ENCODE results near the gene CFAP298. TPM values are rescaled to one million over a fixed set of nuclear protein-coding genes. Genes with fewer than 3 reads are reported as not detected.

Gene CFAP298
- total RNA-seq, 1 donor from 2014 or later: 60.3 TPM

- TF ChIP-seq, protein P1, sequence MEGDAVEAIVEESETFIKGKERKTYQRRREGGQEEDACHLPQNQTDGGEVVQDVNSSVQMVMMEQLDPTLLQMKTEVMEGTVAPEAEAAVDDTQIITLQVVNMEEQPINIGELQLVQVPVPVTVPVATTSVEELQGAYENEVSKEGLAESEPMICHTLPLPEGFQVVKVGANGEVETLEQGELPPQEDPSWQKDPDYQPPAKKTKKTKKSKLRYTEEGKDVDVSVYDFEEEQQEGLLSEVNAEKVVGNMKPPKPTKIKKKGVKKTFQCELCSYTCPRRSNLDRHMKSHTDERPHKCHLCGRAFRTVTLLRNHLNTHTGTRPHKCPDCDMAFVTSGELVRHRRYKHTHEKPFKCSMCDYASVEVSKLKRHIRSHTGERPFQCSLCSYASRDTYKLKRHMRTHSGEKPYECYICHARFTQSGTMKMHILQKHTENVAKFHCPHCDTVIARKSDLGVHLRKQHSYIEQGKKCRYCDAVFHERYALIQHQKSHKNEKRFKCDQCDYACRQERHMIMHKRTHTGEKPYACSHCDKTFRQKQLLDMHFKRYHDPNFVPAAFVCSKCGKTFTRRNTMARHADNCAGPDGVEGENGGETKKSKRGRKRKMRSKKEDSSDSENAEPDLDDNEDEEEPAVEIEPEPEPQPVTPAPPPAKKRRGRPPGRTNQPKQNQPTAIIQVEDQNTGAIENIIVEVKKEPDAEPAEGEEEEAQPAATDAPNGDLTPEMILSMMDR (IDR thresholded peaks at IDR 0.05; ENCODE audit: unreplicated experiment): no peak
- Mint-ChIP-seq H3K27me3 (ENCODE audit: unreplicated experiment) (peaks cover 4% of the 10 kb centered on the region), H3K9me3 (ENCODE audit: unreplicated experiment) (no peaks in the 10 kb centered on the region), H3K4me1 (ENCODE audit: unreplicated experiment) (peaks cover 7% of the 10 kb centered on the region), H3K4me3 (ENCODE audit: unreplicated experiment) (no peak overlapping the region), H3K27ac (ENCODE audit: unreplicated experiment) (no peak overlapping the region), H3K36me3 (ENCODE audit: low read depth, unreplicated experiment) (no peaks in the 10 kb centered on the region)
- DNase-seq (ENCODE audit: low spot score): no peak
Measured at GRCh38 chr21:32572574-32573420, 39.4 kb downstream of the CFAP298 start.

GRCh38 chr21:32570456-32570855 lies 41.7 kb downstream of the CFAP298 start:
- Mint-ChIP-seq H3K4me1 (ENCODE audit: unreplicated experiment) (peaks cover 3% of the 10 kb centered on the region), H3K4me3 (ENCODE audit: unreplicated experiment) (peak overlapping the region; percentile 85), H3K9me3 (ENCODE audit: unreplicated experiment) (no peaks in the 10 kb centered on the region), H3K27ac (ENCODE audit: unreplicated experiment) (no peak overlapping the region), H3K27me3 (ENCODE audit: unreplicated experiment) (peaks cover 4% of the 10 kb centered on the region), H3K36me3 (ENCODE audit: low read depth, unreplicated experiment) (peaks cover 2% of the 10 kb centered on the region)
- TF ChIP-seq, protein P1 (IDR thresholded peaks at IDR 0.05; ENCODE audit: unreplicated experiment): no peak
- no peak for DNase-seq (ENCODE audit: low spot score)

DNA sequence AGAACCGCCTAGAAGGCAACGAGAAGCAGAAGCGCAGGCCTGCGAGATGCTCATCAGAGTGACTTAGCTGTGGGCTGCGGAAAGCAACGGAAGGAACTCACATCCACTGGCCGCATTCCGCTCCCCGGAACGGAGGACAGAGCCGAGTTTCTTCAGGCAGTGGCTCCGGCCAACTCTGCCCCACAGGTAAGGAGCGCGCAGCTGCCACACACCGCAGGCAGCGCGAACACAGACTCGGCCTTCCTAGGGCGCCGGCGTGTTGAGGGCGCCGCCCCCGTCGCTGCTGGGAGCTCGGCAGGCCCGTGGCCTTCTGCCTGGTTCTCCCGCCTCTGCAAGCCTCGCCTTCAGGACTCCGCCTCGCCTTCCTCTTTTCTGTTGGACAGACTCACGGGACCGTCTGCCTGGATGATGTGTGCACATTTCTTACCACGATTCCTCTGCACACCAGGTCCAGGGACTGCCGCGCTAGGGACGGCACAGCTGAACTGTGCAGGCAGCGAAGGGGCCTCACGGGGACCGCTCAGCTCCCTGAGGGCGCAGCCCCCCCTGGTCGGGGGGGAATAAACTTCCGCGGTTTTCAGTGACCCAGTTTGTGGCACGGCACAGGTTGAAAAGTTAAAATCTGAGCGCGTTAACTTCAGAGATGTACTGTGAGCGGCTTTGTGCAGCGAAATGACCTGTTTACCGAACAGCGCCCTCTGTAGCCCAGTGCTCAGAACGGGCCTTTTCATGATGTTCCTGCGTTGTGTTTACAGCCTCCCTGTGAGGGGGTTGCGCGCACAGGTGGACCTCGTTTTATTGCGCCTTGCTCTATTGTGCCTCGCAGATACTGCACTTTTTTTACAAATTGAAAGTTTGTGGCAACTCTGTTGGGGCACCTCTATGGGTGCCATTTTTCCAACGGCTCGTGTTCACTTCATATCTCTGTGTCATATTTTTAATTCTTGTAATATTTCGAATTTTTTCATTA lies 42.6 kb downstream of the CFAP298 start:
- Mint-ChIP-seq H3K9me3 (ENCODE audit: unreplicated experiment) (peaks cover 7% of the 10 kb centered on the region), H3K27me3 (ENCODE audit: unreplicated experiment) (peaks cover under 1% of the 10 kb centered on the region), H3K4me3 (ENCODE audit: unreplicated experiment) (peak overlapping the region; percentile 85), H3K27ac (ENCODE audit: unreplicated experiment) (no peak overlapping the region), H3K4me1 (ENCODE audit: unreplicated experiment) (peaks cover 3% of the 10 kb centered on the region), H3K36me3 (ENCODE audit: low read depth, unreplicated experiment) (peaks cover 4% of the 10 kb centered on the region)
- TF ChIP-seq, protein P1 (IDR thresholded peaks at IDR 0.05; ENCODE audit: unreplicated experiment): peak; percentile 83
- peak; percentile 79 for DNase-seq (ENCODE audit: low spot score)

DNA sequence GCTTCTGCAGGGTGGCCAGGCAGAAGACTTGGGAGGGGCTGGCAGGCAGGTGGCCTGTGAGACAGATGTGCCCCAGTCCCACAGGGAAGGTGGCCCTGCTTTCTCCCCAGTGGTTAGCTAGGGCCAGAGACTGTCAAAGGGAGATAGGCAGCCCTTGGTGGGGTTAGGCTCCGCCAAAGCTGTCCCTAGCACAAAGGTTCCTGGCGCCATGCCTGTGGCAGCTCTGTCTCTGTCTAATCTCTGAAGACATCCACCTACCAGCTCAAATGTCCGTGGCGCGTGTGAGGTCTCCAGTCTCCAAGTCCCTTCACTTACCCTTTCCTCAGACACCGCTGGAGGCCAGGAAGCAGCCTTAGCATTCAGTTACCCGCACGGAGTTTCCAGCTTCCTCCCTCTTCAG lies 44.6 kb downstream of the CFAP298 start:
- H3K4me1 Mint-ChIP-seq (ENCODE audit: unreplicated experiment): peaks cover 3% of the 10 kb centered on the region
- no peak overlapping the region for H3K27ac Mint-ChIP-seq (ENCODE audit: unreplicated experiment)
- no peak overlapping the region for H3K4me3 Mint-ChIP-seq (ENCODE audit: unreplicated experiment)
- no peak for DNase-seq (ENCODE audit: low spot score)
- H3K27me3 Mint-ChIP-seq (ENCODE audit: unreplicated experiment): no peaks in the 10 kb centered on the region
- H3K9me3 Mint-ChIP-seq (ENCODE audit: unreplicated experiment): peaks cover 8% of the 10 kb centered on the region
- peaks cover 4% of the 10 kb centered on the region for H3K36me3 Mint-ChIP-seq (ENCODE audit: low read depth, unreplicated experiment)
- TF ChIP-seq, protein P1 (IDR thresholded peaks at IDR 0.05; ENCODE audit: unreplicated experiment): no peak
